Karpas-422 (cell line): Measurements from ENCODE around the gene SPATA31E1. TPM values are rescaled to one million over a fixed set of nuclear protein-coding genes. Genes with fewer than 3 reads are reported as not detected.
"Not testable (repeated sequence)": the region's sequence is repeated elsewhere in the genome, so short reads cannot be mapped to it uniquely, and the experiment has no call there.

ENCODE experiments used
- DNase-seq: peaks from one replicate; pipeline ENCODE4 v3.0.0-alpha.2; 2015
- H2AFZ ChIP-seq: fragments of 200-600 bp; sonication (generic); 2 replicates; pipeline ENCODE4 v1.6.1; 2014; ENCODE audit warnings: antibody characterized with exemption, low read length, mixed read lengths
- H3K27ac ChIP-seq: fragments of 200-600 bp; sonication (generic); 2 replicates; pipeline ENCODE4 v1.5.1; 2014; ENCODE audit warnings: mild to moderate bottlenecking, low read length, moderate library complexity
- H3K27me3 ChIP-seq: fragments of 200-600 bp; sonication (generic); 2 replicates; pipeline ENCODE4 v1.6.1; 2014; ENCODE audit warnings: low read length, mixed read lengths
- H3K36me3 ChIP-seq: fragments of 200-600 bp; sonication (generic); 2 replicates; pipeline ENCODE4 v1.6.1; 2014; ENCODE audit warnings: low read length, mixed read lengths; ENCODE audit not compliant: insufficient read depth
- H3K4me1 ChIP-seq: fragments of 200-600 bp; sonication (generic); 2 replicates; pipeline ENCODE4 v1.6.1; 2014; ENCODE audit warnings: mild to moderate bottlenecking, low read length, mixed read lengths
- H3K4me2 ChIP-seq: fragments of 200-600 bp; sonication (generic); 2 replicates; pipeline ENCODE4 v1.6.1; 2014; ENCODE audit warnings: low read length, low read depth, mild to moderate bottlenecking; ENCODE audit not compliant: poor library complexity, severe bottlenecking
- H3K4me3 ChIP-seq: fragments of 200-600 bp; sonication (generic); 2 replicates; pipeline ENCODE4 v1.5.1; 2014; ENCODE audit warnings: mild to moderate bottlenecking, antibody characterized with exemption, low read length, mixed read lengths
- H3K79me2 ChIP-seq: fragments of 200-600 bp; sonication (generic); 2 replicates; pipeline ENCODE4 v1.6.1; 2014; ENCODE audit warnings: mild to moderate bottlenecking, low read length, mixed read lengths
- H3K9ac ChIP-seq: fragments of 200-600 bp; sonication (generic); 2 replicates; pipeline ENCODE4 v1.6.0; 2014; ENCODE audit warnings: low read length
- H3K9me2 ChIP-seq: fragments of 200-600 bp; sonication (generic), shearing (Covaris generic); replicated peaks from 2 replicates; pipeline ENCODE4 v1.6.0; 2014; ENCODE audit warnings: mild to moderate bottlenecking, low read length, moderate library complexity; ENCODE audit not compliant: insufficient read depth
- H3K9me3 ChIP-seq: fragments of 300-700, 200-600 bp; sonication (generic); 2 replicates; pipeline ENCODE4 v1.6.1; 2014; ENCODE audit warnings: low read length, mixed read lengths
- H4K20me1 ChIP-seq: fragments of 200-600 bp; sonication (generic); 2 replicates; pipeline ENCODE4 v1.6.1; 2014; ENCODE audit warnings: mild to moderate bottlenecking, antibody characterized with exemption, low read length, low read depth; ENCODE audit not compliant: insufficient read depth
- total RNA-seq: library from RNA; depleted of rRNA; stranded (reverse); fragments of >200 nt; shearing (Covaris generic); gene quantifications from 2 replicates; pipeline ENCODE4 v1.2.3, GENCODE V29; 2014; ENCODE audit warnings: low replicate concordance

The SPATA31E1 gene
- total RNA-seq, 1 experiment from 2014 or later: not detected

GRCh38 chr9:87849144-87849758 is 33.4 kb upstream of the SPATA31E1 start:
- Histone ChIP-seq H3K9me3 (no peaks in the 10 kb centered on the region), H3K4me3 (no peak overlapping the region), H3K27ac (no peak overlapping the region), H3K4me2 (no peak overlapping the region), H3K27me3 (no peaks in the 10 kb centered on the region), H4K20me1 (no peaks in the 10 kb centered on the region), H3K36me3 (no peaks in the 10 kb centered on the region), H2AFZ (no peak overlapping the region), H3K4me1 (no peaks in the 10 kb centered on the region), H3K9me2 (no peaks in the 10 kb centered on the region), H3K79me2 (no peaks in the 10 kb centered on the region), H3K9ac (no peak overlapping the region)
- peak; percentile 4 for DNase-seq

GRCh38 chr9:87850391-87850790 is 32.3 kb upstream of the SPATA31E1 start:
- Histone ChIP-seq H3K9ac (no peak overlapping the region), H3K9me3 (no peaks in the 10 kb centered on the region), H3K4me3 (no peak overlapping the region), H2AFZ (no peak overlapping the region), H3K9me2 (no peaks in the 10 kb centered on the region), H3K27ac (no peak overlapping the region), H4K20me1 (no peaks in the 10 kb centered on the region), H3K79me2 (no peaks in the 10 kb centered on the region), H3K36me3 (no peaks in the 10 kb centered on the region), H3K4me2 (no peak overlapping the region), H3K4me1 (no peaks in the 10 kb centered on the region), H3K27me3 (no peaks in the 10 kb centered on the region)
- DNase-seq: peak; percentile 14

- not testable (repeated sequence) for H2AFZ ChIP-seq, H3K4me1 ChIP-seq, H3K9me2 ChIP-seq, H3K79me2 ChIP-seq, DNase-seq, H3K4me2 ChIP-seq, H3K36me3 ChIP-seq, H3K27me3 ChIP-seq, H4K20me1 ChIP-seq, H3K9me3 ChIP-seq, H3K27ac ChIP-seq, H3K9ac ChIP-seq, H3K4me3 ChIP-seq
Observed at GRCh38 chr9:87851186-87851585, 31.5 kb upstream of the SPATA31E1 start.

GRCh38 chr9:87853302-87853701 is 29.4 kb upstream of the SPATA31E1 start:
- no peak overlapping the region for H3K9ac ChIP-seq
- DNase-seq: no peak
- no peaks in the 10 kb centered on the region for H3K27me3 ChIP-seq
- no peaks in the 10 kb centered on the region for H3K9me3 ChIP-seq
- H3K36me3 ChIP-seq: no peaks in the 10 kb centered on the region
- H4K20me1 ChIP-seq: no peaks in the 10 kb centered on the region
- H3K9me2 ChIP-seq: no peaks in the 10 kb centered on the region
- H3K4me2 ChIP-seq: no peak overlapping the region
- no peak overlapping the region for H3K4me3 ChIP-seq
- H3K4me1 ChIP-seq: no peaks in the 10 kb centered on the region
- no peak overlapping the region for H3K27ac ChIP-seq
- H3K79me2 ChIP-seq: no peaks in the 10 kb centered on the region
- no peak overlapping the region for H2AFZ ChIP-seq

GRCh38 chr9:87853876-87854579 is 28.6 kb upstream of the SPATA31E1 start:
- Histone ChIP-seq H3K27me3 (no peaks in the 10 kb centered on the region), H3K4me1 (no peaks in the 10 kb centered on the region), H3K4me3 (no peak overlapping the region), H3K9ac (no peak overlapping the region), H3K36me3 (no peaks in the 10 kb centered on the region), H3K4me2 (no peak overlapping the region), H3K9me2 (no peaks in the 10 kb centered on the region), H2AFZ (no peak overlapping the region), H3K27ac (no peak overlapping the region), H4K20me1 (no peaks in the 10 kb centered on the region), H3K9me3 (no peaks in the 10 kb centered on the region), H3K79me2 (no peaks in the 10 kb centered on the region)
- DNase-seq: no peak

- no peak overlapping the region for H3K4me3 ChIP-seq
- no peaks in the 10 kb centered on the region for H3K9me3 ChIP-seq
- H4K20me1 ChIP-seq: no peaks in the 10 kb centered on the region
- H2AFZ ChIP-seq: no peak overlapping the region
- H3K27me3 ChIP-seq: no peaks in the 10 kb centered on the region
- no peaks in the 10 kb centered on the region for H3K4me1 ChIP-seq
- no peaks in the 10 kb centered on the region for H3K36me3 ChIP-seq
- H3K79me2 ChIP-seq: no peaks in the 10 kb centered on the region
- no peak for DNase-seq
- no peak overlapping the region for H3K27ac ChIP-seq
- no peak overlapping the region for H3K4me2 ChIP-seq
- H3K9ac ChIP-seq: no peak overlapping the region
- H3K9me2 ChIP-seq: no peaks in the 10 kb centered on the region
Observed at GRCh38 chr9:87854580-87854955, 28.1 kb upstream of the SPATA31E1 start.

- H3K27ac ChIP-seq: no peak overlapping the region
- no peak overlapping the region for H3K4me3 ChIP-seq
- no peaks in the 10 kb centered on the region for H3K4me1 ChIP-seq
- H3K36me3 ChIP-seq: no peaks in the 10 kb centered on the region
- no peak overlapping the region for H3K9ac ChIP-seq
- no peaks in the 10 kb centered on the region for H3K79me2 ChIP-seq
- no peaks in the 10 kb centered on the region for H4K20me1 ChIP-seq
- H3K4me2 ChIP-seq: no peak overlapping the region
- H2AFZ ChIP-seq: no peak overlapping the region
- H3K9me3 ChIP-seq: no peaks in the 10 kb centered on the region
- no peaks in the 10 kb centered on the region for H3K9me2 ChIP-seq
- H3K27me3 ChIP-seq: no peaks in the 10 kb centered on the region
- no peak for DNase-seq
Observed at GRCh38 chr9:87855061-87855460, 27.6 kb upstream of the SPATA31E1 start.

GRCh38 chr9:87857141-87857947 is 25.3 kb upstream of the SPATA31E1 start:
- no peak overlapping the region for H3K27ac ChIP-seq
- no peaks in the 10 kb centered on the region for H4K20me1 ChIP-seq
- H3K9me2 ChIP-seq: no peaks in the 10 kb centered on the region
- no peaks in the 10 kb centered on the region for H3K9me3 ChIP-seq
- H2AFZ ChIP-seq: no peak overlapping the region
- H3K4me2 ChIP-seq: no peak overlapping the region
- H3K9ac ChIP-seq: no peak overlapping the region
- no peaks in the 10 kb centered on the region for H3K36me3 ChIP-seq
- H3K4me1 ChIP-seq: no peaks in the 10 kb centered on the region
- no peaks in the 10 kb centered on the region for H3K79me2 ChIP-seq
- no peak overlapping the region for H3K4me3 ChIP-seq
- no peaks in the 10 kb centered on the region for H3K27me3 ChIP-seq
- DNase-seq: peak; percentile 6
